ENCODE data around the gene PECR. TPM values are rescaled to one million over a fixed set of nuclear protein-coding genes. Genes with fewer than 3 reads are reported as not detected.

PECR gene
- total RNA-seq, result 6.6 to 10.1 TPM (median 9.1 TPM) in 3 replicates
- long read RNA-seq, partial matches to known transcripts, result 1 of 6 reads
- long read RNA-seq, other reads (novel, unspliced or antisense), result 1 of 6 reads

DNA sequence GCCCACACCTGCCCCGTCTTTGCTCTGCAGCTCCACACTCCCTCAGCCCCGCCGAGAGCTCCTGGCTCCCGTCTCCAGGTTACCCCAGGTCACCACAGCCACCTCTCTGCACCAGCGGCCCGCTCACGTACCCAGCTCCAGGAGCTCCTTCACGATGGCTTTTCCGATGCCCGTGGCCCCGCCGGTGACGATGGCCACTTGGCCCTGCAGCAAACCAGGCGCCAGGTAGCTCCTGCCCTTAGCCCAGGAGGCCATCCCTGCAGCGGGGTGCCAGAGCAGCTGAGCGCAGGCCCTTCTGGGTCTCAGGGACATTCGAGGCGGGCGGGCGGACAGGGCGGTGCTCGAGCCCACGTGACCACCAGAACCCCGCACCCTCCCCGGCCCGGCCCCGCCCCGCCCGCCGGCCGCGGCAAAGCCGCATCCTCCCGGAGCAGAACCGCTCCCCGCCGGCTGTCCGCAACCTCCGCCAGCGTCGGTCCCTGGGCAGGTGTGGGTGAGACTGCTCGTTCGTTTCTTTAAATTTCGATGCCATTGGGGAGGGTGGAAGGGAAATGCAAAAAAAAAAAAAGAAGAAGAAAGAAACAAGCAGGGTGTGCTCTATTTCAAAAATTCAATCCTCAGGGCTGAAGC, at the start of gene PECR, which contains the start of gene TMEM169:
TSS of gene PECR (minus strand) at position 323 of the 630 bp plus-strand sequence. CDS start at position 255, 68 bp downstream.
TSS of gene TMEM169 (plus strand) at position 433 of the 630 bp plus-strand sequence. CDS start 14,045 bp downstream, outside the sequence.
- peak within 1 kb of the TSS; percentile 65 for H3K27ac Mint-ChIP-seq (ENCODE audit: unreplicated experiment)
- H3K27me3 Mint-ChIP-seq (ENCODE audit: low read depth), result no peaks in the 10 kb centered on the region
- no peaks in the 10 kb centered on the region for H3K9me3 Mint-ChIP-seq (ENCODE audit: low read depth)
- peak within 1 kb of the TSS; percentile 81 for H3K4me3 Mint-ChIP-seq (ENCODE audit: unreplicated experiment)
- H3K36me3 Mint-ChIP-seq (ENCODE audit: low read depth), result no peaks in the 10 kb centered on the region
- DNase-seq (ENCODE audit: low spot score), result no peak
- TF ChIP-seq, protein P1, sequence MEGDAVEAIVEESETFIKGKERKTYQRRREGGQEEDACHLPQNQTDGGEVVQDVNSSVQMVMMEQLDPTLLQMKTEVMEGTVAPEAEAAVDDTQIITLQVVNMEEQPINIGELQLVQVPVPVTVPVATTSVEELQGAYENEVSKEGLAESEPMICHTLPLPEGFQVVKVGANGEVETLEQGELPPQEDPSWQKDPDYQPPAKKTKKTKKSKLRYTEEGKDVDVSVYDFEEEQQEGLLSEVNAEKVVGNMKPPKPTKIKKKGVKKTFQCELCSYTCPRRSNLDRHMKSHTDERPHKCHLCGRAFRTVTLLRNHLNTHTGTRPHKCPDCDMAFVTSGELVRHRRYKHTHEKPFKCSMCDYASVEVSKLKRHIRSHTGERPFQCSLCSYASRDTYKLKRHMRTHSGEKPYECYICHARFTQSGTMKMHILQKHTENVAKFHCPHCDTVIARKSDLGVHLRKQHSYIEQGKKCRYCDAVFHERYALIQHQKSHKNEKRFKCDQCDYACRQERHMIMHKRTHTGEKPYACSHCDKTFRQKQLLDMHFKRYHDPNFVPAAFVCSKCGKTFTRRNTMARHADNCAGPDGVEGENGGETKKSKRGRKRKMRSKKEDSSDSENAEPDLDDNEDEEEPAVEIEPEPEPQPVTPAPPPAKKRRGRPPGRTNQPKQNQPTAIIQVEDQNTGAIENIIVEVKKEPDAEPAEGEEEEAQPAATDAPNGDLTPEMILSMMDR (IDR thresholded peaks at IDR 0.05), result no peak
- H3K4me1 Mint-ChIP-seq (ENCODE audit: low read depth), result peaks cover 23% of the 10 kb centered on the region

DNA sequence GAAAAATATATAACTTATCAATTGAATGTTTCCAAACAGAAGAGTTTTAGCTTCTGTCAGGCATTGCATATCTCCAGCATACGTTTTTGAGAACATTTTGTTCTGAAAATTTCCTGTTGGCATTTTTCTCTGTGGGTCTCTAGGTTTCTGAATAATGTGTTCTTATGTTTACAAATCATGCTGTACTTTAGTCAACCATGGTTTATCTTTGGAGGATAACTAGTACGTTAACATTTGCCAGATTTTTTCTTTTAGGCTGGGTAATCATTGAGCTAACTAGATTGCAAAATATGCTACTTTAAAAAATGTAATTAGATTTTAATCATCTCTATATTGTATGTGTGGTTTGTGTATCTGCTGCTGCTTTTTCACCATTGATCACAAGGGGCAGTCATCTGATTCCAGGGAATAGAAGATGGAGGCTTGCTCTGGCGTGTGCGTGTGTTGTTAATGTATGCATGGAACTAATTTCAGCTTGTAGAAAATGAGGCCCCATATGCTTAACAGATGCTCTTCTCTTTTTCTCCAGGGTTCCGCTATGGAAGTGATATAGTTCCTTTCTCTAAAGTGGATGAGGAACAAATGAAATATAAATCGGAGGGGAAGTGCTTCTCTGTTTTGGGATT, 48.9 kb upstream of the PECR start:
- Mint-ChIP-seq H3K9me3 (ENCODE audit: low read depth) (no peaks in the 10 kb centered on the region), H3K36me3 (ENCODE audit: low read depth) (peaks cover 45% of the 10 kb centered on the region), H3K27me3 (ENCODE audit: low read depth) (no peaks in the 10 kb centered on the region), H3K4me1 (ENCODE audit: low read depth) (peaks cover 6% of the 10 kb centered on the region), H3K4me3 (ENCODE audit: unreplicated experiment) (no peak overlapping the region), H3K27ac (ENCODE audit: unreplicated experiment) (no peak overlapping the region)
- DNase-seq (ENCODE audit: low spot score), result no peak
- TF ChIP-seq, protein P1 (IDR thresholded peaks at IDR 0.05), result peak; percentile 8

DNA sequence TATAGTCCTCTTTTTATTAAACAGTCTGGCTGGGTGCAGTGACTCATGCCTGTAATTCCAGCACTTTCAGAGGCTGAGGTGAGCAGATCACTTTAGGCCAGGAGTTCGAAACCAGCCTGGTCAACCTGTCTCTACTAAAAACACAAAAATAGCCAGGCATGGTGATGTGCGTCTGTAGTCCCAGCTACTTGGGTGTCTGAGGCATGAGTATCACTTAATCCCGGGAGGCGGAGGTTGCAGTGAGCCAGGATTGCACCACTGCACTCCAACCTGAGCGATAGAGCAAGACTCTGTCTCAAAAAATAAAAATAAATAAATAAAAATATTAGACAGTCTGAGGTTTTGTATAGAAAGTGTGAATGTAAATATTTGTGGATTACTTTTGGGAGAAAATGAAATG, 45.3 kb upstream of the PECR start:
- H3K27ac Mint-ChIP-seq (ENCODE audit: unreplicated experiment), result no peak overlapping the region
- TF ChIP-seq, protein P1 (IDR thresholded peaks at IDR 0.05), result no peak

DNA sequence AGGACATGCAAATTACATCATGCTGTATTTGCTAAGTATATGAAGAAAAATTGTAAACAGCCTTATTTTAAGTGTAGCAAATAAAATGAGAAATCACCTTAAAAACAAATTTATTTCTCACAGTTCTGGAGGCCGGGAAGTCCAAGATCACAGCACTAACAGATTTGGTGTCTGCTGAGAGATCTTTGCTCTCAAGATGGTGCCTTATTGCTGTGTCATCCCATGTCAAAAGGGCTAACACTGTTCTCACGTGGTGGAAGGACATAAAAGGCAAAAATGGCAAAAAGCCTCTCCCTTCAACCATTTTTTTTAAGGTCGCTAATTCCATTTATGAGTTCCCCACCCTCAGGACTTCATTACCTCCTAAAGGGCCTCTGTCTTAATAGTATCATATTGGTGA, 39.6 kb upstream of the PECR start:
- no peaks in the 10 kb centered on the region for H3K27me3 Mint-ChIP-seq (ENCODE audit: low read depth)
- peaks cover 55% of the 10 kb centered on the region for H3K36me3 Mint-ChIP-seq (ENCODE audit: low read depth)
- TF ChIP-seq, protein P1 (IDR thresholded peaks at IDR 0.05), result no peak
- no peak overlapping the region for H3K4me3 Mint-ChIP-seq (ENCODE audit: unreplicated experiment)
- H3K4me1 Mint-ChIP-seq (ENCODE audit: low read depth), result peaks cover 32% of the 10 kb centered on the region
- H3K27ac Mint-ChIP-seq (ENCODE audit: unreplicated experiment), result peak overlapping the region; percentile 3
- no peaks in the 10 kb centered on the region for H3K9me3 Mint-ChIP-seq (ENCODE audit: low read depth)
- no peak for DNase-seq (ENCODE audit: low spot score)

More for the DNA sequence above, 45.3 kb upstream of the PECR start:
- peaks cover 36% of the 10 kb centered on the region for H3K36me3 Mint-ChIP-seq (ENCODE audit: low read depth)
- H3K4me3 Mint-ChIP-seq (ENCODE audit: unreplicated experiment), result no peak overlapping the region
- H3K9me3 Mint-ChIP-seq (ENCODE audit: low read depth), result no peaks in the 10 kb centered on the region
- no peak for DNase-seq (ENCODE audit: low spot score)
- H3K4me1 Mint-ChIP-seq (ENCODE audit: low read depth), result peaks cover 16% of the 10 kb centered on the region
- H3K27me3 Mint-ChIP-seq (ENCODE audit: low read depth), result no peaks in the 10 kb centered on the region

DNA sequence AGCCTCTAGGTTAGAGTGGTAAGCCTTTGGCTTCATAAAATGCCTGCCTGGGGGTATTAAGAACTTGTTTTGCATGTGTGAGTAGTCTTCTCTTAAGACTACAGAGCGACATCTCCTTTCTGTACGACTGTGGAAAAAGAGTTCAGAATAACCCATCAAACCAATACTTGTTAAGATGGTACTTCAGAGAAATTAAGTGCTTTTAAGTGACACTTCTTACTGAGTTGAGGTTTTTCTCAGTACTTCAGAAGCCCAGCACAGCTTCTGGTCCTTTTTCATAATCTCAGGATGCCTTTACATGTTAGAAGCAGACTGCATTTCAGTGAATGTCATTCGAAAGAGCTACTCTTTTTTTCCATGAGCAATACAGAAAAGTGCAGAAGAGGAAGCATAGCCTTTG, 38.4 kb upstream of the PECR start:
- H3K27me3 Mint-ChIP-seq (ENCODE audit: low read depth), result no peaks in the 10 kb centered on the region
- H3K4me1 Mint-ChIP-seq (ENCODE audit: low read depth), result peaks cover 41% of the 10 kb centered on the region
- H3K4me3 Mint-ChIP-seq (ENCODE audit: unreplicated experiment), result no peak overlapping the region
- peaks cover 50% of the 10 kb centered on the region for H3K36me3 Mint-ChIP-seq (ENCODE audit: low read depth)
- H3K9me3 Mint-ChIP-seq (ENCODE audit: low read depth), result no peaks in the 10 kb centered on the region
- H3K27ac Mint-ChIP-seq (ENCODE audit: unreplicated experiment), result no peak overlapping the region
- TF ChIP-seq, protein P1 (IDR thresholded peaks at IDR 0.05), result no peak
- no peak for DNase-seq (ENCODE audit: low spot score)

Measured in chondrocyte (in vitro differentiated cells).